BE2C (cell line): ENCODE results near the gene CDKL4.

Experiments used
- DNase-seq: peaks from one replicate; pipeline ENCODE4 v3.0.0-alpha.2; 2020
- H3K27me3 ChIP-seq: fragments of 250-450 bp; sonication (Bioruptor Pico); 2 replicates; pipeline ENCODE4 v1.5.1; 2020; ENCODE audit warnings: mild to moderate bottlenecking
- H3K36me3 ChIP-seq: fragments of 250-450 bp; sonication (Bioruptor Pico); 2 replicates; pipeline ENCODE4 v1.5.1; 2020; ENCODE audit warnings: mild to moderate bottlenecking
- H3K4me1 ChIP-seq: fragments of 250-450 bp; sonication (Bioruptor Pico); 2 replicates; pipeline ENCODE4 v1.5.1; 2020
- H3K4me3 ChIP-seq: 2 replicates; pipeline ENCODE4 v1.5.1; 2011; ENCODE audit warnings: low read depth, low read length
- H3K9me3 ChIP-seq: fragments of 250-450 bp; sonication (Bioruptor Pico); 2 replicates; pipeline ENCODE4 v1.5.1; 2020
- CTCF ChIP-seq: IDR thresholded peaks from 2 replicates; pipeline ENCODE4 v1.5.1; 2012; ENCODE audit warnings: mild to moderate bottlenecking, low read depth, low read length

The CDKL4 gene

GRCh38 chr2:39136799-39137198 lies 107.0 kb downstream of the CDKL4 start:
- Histone ChIP-seq H3K9me3 (no peaks in the 10 kb centered on the region), H3K36me3 (no peaks in the 10 kb centered on the region), H3K4me1 (peaks cover 9% of the 10 kb centered on the region), H3K27me3 (no peaks in the 10 kb centered on the region), H3K4me3 (no peak overlapping the region)
- no peak for DNase-seq
- no peak for TF ChIP-seq CTCF

GRCh38 chr2:39135690-39136259 lies 108.0 kb downstream of the CDKL4 start:
- Histone ChIP-seq H3K4me3 (no peak overlapping the region), H3K4me1 (peaks cover 6% of the 10 kb centered on the region; the same call in 1 of the 2 replicates), H3K36me3 (no peaks in the 10 kb centered on the region), H3K9me3 (no peaks in the 10 kb centered on the region), H3K27me3 (no peaks in the 10 kb centered on the region)
- no peak for DNase-seq
- no peak for TF ChIP-seq CTCF

GRCh38 chr2:39133215-39133851 lies 110.4 kb downstream of the CDKL4 start:
- no peak for DNase-seq
- H3K9me3 ChIP-seq: no peaks in the 10 kb centered on the region
- no peak overlapping the region for H3K4me3 ChIP-seq
- H3K4me1 ChIP-seq: no peaks in the 10 kb centered on the region
- H3K27me3 ChIP-seq: no peaks in the 10 kb centered on the region
- no peaks in the 10 kb centered on the region for H3K36me3 ChIP-seq
- TF ChIP-seq CTCF: no peak

GRCh38 chr2:39128919-39129391 lies 114.8 kb downstream of the CDKL4 start:
- no peak for TF ChIP-seq CTCF
- H3K4me3 ChIP-seq: no peak overlapping the region
- H3K36me3 ChIP-seq: no peaks in the 10 kb centered on the region
- no peaks in the 10 kb centered on the region for H3K27me3 ChIP-seq
- no peaks in the 10 kb centered on the region for H3K9me3 ChIP-seq
- no peaks in the 10 kb centered on the region for H3K4me1 ChIP-seq
- no peak for DNase-seq

GRCh38 chr2:39127973-39128372 lies 115.8 kb downstream of the CDKL4 start:
- H3K4me1 ChIP-seq: no peaks in the 10 kb centered on the region; the same call in 1 of the 2 replicates
- peak; percentile 54 for DNase-seq
- H3K9me3 ChIP-seq: no peaks in the 10 kb centered on the region
- no peaks in the 10 kb centered on the region for H3K27me3 ChIP-seq
- TF ChIP-seq CTCF: no peak
- no peak overlapping the region for H3K4me3 ChIP-seq
- H3K36me3 ChIP-seq: no peaks in the 10 kb centered on the region
